GM13977 (cell line): ENCODE measurements around the gene IGF2BP3.

Source experiments
- DNase-seq: peaks from one replicate; pipeline ENCODE4 v3.0.0; 2012; ENCODE audit warnings: low spot score
- in situ Hi-C: fragments of 300-500 bp; cut with MboI; formaldehyde crosslinking; loops from one replicate; pipeline ENCODE4 v1.12.0; 2022; ENCODE audit warnings: low sequenced_read_pairs, low pct_unique_long_range_greater_than_20kb, mixed read lengths, inconsistent platforms; ENCODE audit not compliant: unreplicated experiment
- TF ChIP-seq, protein P1 (sequence below): IDR thresholded peaks from 2 replicates; pipeline ENCODE4 v1.5.1; 2012; ENCODE audit warnings: mild to moderate bottlenecking, control low read depth; ENCODE audit not compliant: insufficient read depth; ENCODE audit errors: extremely low read depth, missing control alignments

IGF2BP3 gene

DNA sequence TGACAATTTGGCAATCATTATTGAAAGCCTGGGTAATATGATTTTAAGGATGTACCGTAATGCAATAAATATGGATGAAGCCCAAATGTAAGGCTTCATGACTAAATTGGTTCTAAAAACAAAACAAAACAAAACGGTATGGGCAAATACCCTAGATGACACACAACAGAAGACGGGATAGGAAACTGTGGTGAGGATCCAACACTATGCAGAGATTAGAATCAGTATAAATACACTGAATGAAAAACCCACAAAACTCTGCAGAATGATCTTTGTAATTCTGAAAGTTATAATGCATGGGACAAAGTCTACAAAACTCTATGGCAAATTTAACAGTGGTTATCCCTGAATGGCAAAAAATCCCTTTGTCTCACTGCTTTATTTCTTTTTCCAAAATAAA is 113.6 kb downstream of the IGF2BP3 start:
- in situ Hi-C loops, result no loop called here
- DNase-seq, result no peak
- TF ChIP-seq, protein P1, sequence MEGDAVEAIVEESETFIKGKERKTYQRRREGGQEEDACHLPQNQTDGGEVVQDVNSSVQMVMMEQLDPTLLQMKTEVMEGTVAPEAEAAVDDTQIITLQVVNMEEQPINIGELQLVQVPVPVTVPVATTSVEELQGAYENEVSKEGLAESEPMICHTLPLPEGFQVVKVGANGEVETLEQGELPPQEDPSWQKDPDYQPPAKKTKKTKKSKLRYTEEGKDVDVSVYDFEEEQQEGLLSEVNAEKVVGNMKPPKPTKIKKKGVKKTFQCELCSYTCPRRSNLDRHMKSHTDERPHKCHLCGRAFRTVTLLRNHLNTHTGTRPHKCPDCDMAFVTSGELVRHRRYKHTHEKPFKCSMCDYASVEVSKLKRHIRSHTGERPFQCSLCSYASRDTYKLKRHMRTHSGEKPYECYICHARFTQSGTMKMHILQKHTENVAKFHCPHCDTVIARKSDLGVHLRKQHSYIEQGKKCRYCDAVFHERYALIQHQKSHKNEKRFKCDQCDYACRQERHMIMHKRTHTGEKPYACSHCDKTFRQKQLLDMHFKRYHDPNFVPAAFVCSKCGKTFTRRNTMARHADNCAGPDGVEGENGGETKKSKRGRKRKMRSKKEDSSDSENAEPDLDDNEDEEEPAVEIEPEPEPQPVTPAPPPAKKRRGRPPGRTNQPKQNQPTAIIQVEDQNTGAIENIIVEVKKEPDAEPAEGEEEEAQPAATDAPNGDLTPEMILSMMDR, result no peak

DNA sequence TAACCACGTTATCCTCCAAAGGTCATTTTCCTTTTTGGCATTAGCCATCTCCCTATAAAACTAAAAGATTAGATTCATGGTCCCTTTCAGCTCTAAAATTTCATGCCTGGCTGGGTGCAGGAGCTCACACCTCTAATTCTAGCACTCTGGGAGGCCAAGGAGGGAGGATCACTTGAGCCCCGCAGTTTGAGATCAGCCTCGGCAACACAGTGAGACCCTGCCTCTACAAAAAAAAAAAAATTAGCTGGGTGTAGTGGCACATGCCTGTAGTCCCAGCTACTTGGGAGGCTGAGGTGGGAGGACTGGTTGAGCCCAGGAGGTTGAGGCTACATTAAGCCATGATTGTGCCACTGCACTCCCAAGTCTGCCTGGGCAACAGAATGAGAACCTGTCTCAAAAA is 114.1 kb downstream of the IGF2BP3 start:
- in situ Hi-C loops, result no loop called here
- DNase-seq, result no peak
- TF ChIP-seq, protein P1, result no peak

DNA sequence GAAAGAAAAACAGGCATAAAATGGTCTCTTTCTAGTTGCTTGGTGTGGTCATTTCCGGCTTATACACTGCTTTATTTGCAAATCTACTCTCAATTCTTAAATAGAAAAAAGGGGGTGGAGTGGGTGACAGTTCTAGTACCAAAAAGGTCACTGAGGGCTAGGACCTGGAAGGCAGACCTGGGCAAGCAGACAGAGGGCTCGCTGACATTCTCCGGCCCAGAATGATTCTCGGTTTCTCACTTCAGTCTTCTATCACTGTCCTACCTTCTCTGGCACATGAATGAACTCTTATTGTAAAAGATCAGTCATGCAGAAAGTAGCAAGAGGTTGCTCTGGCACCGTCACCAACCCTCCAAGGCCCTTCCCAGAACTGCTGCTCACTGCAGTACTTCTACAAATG is 117.1 kb downstream of the IGF2BP3 start:
- in situ Hi-C loops, result no loop called here
- TF ChIP-seq, protein P1, result no peak
- DNase-seq, result peak; percentile 38

DNA sequence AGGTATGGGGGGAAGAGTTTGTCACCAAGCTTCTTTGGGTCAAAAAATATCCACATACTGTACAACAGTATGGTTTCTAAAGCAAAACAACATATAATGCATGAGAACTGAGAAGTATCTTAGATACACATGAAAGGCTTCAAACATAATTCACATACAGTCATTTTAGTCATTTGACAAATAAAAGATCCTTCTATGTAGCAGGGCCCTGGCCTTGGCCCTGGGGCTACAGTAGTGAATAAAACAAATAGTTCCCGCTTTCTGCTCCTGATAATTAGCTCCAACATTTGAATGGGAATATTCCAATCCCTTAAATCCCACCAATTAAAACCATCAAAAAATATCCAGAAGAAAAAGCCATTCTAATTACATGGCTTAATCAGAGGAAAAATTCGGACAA is 119.8 kb downstream of the IGF2BP3 start:
- in situ Hi-C loops, result no loop called here
- no peak for DNase-seq
- TF ChIP-seq, protein P1, result no peak

DNA sequence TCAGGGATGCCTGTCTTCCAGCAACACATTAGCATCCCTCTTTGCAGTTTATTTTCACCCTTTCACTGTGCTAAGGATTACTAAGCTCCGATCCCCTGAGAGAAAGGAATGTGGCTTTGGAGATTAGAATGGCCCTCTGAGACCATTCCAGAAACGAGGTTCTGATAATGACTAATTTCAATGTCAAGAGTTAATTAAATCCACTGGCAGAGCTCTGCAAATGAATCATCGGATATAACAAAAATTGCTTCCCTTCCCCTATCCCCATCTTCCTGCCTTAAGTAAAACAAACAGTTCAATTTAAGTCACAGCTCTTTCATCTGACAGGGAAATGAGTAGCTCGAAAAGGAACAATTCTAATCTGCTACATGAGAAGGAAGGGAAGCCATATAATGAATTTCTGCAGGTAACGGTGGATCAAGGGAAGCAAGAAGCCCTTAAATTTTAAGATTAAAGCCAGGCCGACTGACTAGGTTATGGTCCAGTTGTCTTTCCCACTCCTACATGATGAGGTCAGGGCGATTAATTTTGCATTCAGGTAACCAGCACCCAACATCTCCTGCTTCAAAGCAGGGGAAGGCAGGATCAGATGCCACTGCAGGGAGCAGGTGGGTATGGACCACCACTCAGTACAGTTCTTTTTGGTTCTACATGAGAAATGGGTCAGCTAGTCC is 120.7 kb downstream of the IGF2BP3 start:
- DNase-seq, result no peak
- TF ChIP-seq, protein P1, result no peak
- in situ Hi-C loops, result no loop called here

DNA sequence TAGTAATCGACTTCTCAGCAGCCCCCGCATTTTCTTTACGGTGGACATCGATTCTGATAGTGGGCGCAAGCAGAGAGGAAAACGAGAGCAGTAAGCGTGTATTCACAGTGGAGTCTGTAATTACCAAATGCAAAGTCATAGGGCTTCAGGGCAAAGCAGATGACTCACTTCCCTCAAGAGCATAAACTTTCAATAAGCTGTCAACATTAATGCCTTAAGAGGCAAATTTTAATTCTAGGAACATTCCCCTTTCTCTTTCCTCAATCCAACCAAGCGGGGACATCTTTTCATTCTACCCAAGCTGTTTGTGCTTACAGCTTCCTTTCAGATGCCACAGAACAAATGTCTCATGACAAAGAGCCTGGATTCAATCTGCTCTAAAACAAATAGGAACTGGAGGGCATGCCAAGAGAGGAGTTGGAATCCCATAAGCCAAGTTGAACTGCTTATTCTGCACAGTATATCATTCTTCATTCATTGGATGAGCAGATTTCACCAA is 122.6 kb downstream of the IGF2BP3 start:
- in situ Hi-C loops, result no loop called here
- DNase-seq, result no peak

More for the DNA sequence above, 122.6 kb downstream of the IGF2BP3 start:
- TF ChIP-seq, protein P1, result no peak
